ENCODE results near the gene ATAD3C.
A peak's percentile ranks its signal among the peaks of the same experiment; 100 is the strongest.
"Not testable (repeated sequence)": the region's sequence is repeated elsewhere in the genome, so short reads cannot be mapped to it uniquely, and the experiment has no call there.

Gene ATAD3C

GRCh38 chr1:1472053-1472876 is 22.8 kb downstream of the ATAD3C start:
- not testable (repeated sequence) for H3K27me3 ChIP-seq (ENCODE audit: insufficient read depth, low read length); H3K36me3 ChIP-seq (ENCODE audit: insufficient read depth, low read depth, low read length); H3K27ac ChIP-seq (ENCODE audit: low read length); H3K4me1 ChIP-seq (ENCODE audit: insufficient read depth, low read length); H3K9me3 ChIP-seq (ENCODE audit: insufficient read depth, low read depth, low read length)
- Histone ChIP-seq H3K4me3 (ENCODE audit: low read length) (peak overlapping the region; percentile 81), H3K9ac (ENCODE audit: low read depth, low read length) (peak overlapping the region; percentile 73)

GRCh38 chr1:1476011-1476410 is 26.5 kb downstream of the ATAD3C start:
- not testable (repeated sequence) for H3K27ac ChIP-seq (ENCODE audit: low read length); H3K9ac ChIP-seq (ENCODE audit: low read depth, low read length); H3K4me1 ChIP-seq (ENCODE audit: insufficient read depth, low read length); H3K9me3 ChIP-seq (ENCODE audit: insufficient read depth, low read depth, low read length); H3K4me3 ChIP-seq (ENCODE audit: low read length); H3K27me3 ChIP-seq (ENCODE audit: insufficient read depth, low read length)
- H3K36me3 ChIP-seq (ENCODE audit: insufficient read depth, low read depth, low read length) = peaks cover 25% of the 10 kb centered on the region

- H3K9me3 ChIP-seq (ENCODE audit: insufficient read depth, low read depth, low read length) = no peaks in the 10 kb centered on the region
- no peak overlapping the region for H3K27ac ChIP-seq (ENCODE audit: low read length)
- H3K9ac ChIP-seq (ENCODE audit: low read depth, low read length) = no peak overlapping the region
- no peaks in the 10 kb centered on the region for H3K27me3 ChIP-seq (ENCODE audit: insufficient read depth, low read length)
- H3K36me3 ChIP-seq (ENCODE audit: insufficient read depth, low read depth, low read length) = peaks cover 28% of the 10 kb centered on the region
- no peak overlapping the region for H3K4me3 ChIP-seq (ENCODE audit: low read length)
- H3K4me1 ChIP-seq (ENCODE audit: insufficient read depth, low read length) = no peaks in the 10 kb centered on the region
These were observed 27.7 kb downstream of the ATAD3C start for GRCh38 chr1:1477206-1477605.

GRCh38 chr1:1479547-1480487 is 30.3 kb downstream of the ATAD3C start:
- Histone ChIP-seq H3K9me3 (ENCODE audit: insufficient read depth, low read depth, low read length) (no peaks in the 10 kb centered on the region), H3K4me1 (ENCODE audit: insufficient read depth, low read length) (no peaks in the 10 kb centered on the region), H3K27ac (ENCODE audit: low read length) (no peak overlapping the region), H3K9ac (ENCODE audit: low read depth, low read length) (no peak overlapping the region), H3K27me3 (ENCODE audit: insufficient read depth, low read length) (no peaks in the 10 kb centered on the region), H3K4me3 (ENCODE audit: low read length) (no peak overlapping the region), H3K36me3 (ENCODE audit: insufficient read depth, low read depth, low read length) (peaks cover 50% of the 10 kb centered on the region)

- H3K36me3 ChIP-seq (ENCODE audit: insufficient read depth, low read depth, low read length) = peaks cover 50% of the 10 kb centered on the region
These were observed 31.0 kb downstream of the ATAD3C start for GRCh38 chr1:1480488-1480867.

GRCh38 chr1:1481811-1482210 is 32.3 kb downstream of the ATAD3C start:
- not testable (repeated sequence) for H3K9me3 ChIP-seq (ENCODE audit: insufficient read depth, low read depth, low read length); H3K9ac ChIP-seq (ENCODE audit: low read depth, low read length); H3K27me3 ChIP-seq (ENCODE audit: insufficient read depth, low read length); H3K4me3 ChIP-seq (ENCODE audit: low read length); H3K27ac ChIP-seq (ENCODE audit: low read length); H3K4me1 ChIP-seq (ENCODE audit: insufficient read depth, low read length)
- H3K36me3 ChIP-seq (ENCODE audit: insufficient read depth, low read depth, low read length) = peaks cover 50% of the 10 kb centered on the region

More at GRCh38 chr1:1480488-1480867, 31.0 kb downstream of the ATAD3C start:
- H3K9ac ChIP-seq (ENCODE audit: low read depth, low read length); H3K27me3 ChIP-seq (ENCODE audit: insufficient read depth, low read length); H3K27ac ChIP-seq (ENCODE audit: low read length); H3K4me1 ChIP-seq (ENCODE audit: insufficient read depth, low read length); H3K9me3 ChIP-seq (ENCODE audit: insufficient read depth, low read depth, low read length); H3K4me3 ChIP-seq (ENCODE audit: low read length): not testable (repeated sequence)

- H3K27ac ChIP-seq (ENCODE audit: low read length) = no peak overlapping the region
- no peak overlapping the region for H3K9ac ChIP-seq (ENCODE audit: low read depth, low read length)
- H3K9me3 ChIP-seq (ENCODE audit: insufficient read depth, low read depth, low read length) = no peaks in the 10 kb centered on the region
- H3K36me3 ChIP-seq (ENCODE audit: insufficient read depth, low read depth, low read length) = peaks cover 53% of the 10 kb centered on the region
- no peaks in the 10 kb centered on the region for H3K27me3 ChIP-seq (ENCODE audit: insufficient read depth, low read length)
- H3K4me1 ChIP-seq (ENCODE audit: insufficient read depth, low read length) = no peaks in the 10 kb centered on the region
- H3K4me3 ChIP-seq (ENCODE audit: low read length) = no peak overlapping the region
These were observed 33.4 kb downstream of the ATAD3C start for GRCh38 chr1:1482856-1483255.

- Histone ChIP-seq H3K27me3 (ENCODE audit: insufficient read depth, low read length) (no peaks in the 10 kb centered on the region), H3K27ac (ENCODE audit: low read length) (no peak overlapping the region), H3K4me3 (ENCODE audit: low read length) (no peak overlapping the region), H3K36me3 (ENCODE audit: insufficient read depth, low read depth, low read length) (peaks cover 56% of the 10 kb centered on the region), H3K9ac (ENCODE audit: low read depth, low read length) (no peak overlapping the region), H3K4me1 (ENCODE audit: insufficient read depth, low read length) (no peaks in the 10 kb centered on the region), H3K9me3 (ENCODE audit: insufficient read depth, low read depth, low read length) (no peaks in the 10 kb centered on the region)
These were observed 34.2 kb downstream of the ATAD3C start for GRCh38 chr1:1483714-1484113.

GRCh38 chr1:1484976-1485750 is 35.7 kb downstream of the ATAD3C start:
- H3K4me3 ChIP-seq (ENCODE audit: low read length); H3K9ac ChIP-seq (ENCODE audit: low read depth, low read length); H3K27me3 ChIP-seq (ENCODE audit: insufficient read depth, low read length); H3K4me1 ChIP-seq (ENCODE audit: insufficient read depth, low read length); H3K27ac ChIP-seq (ENCODE audit: low read length); H3K9me3 ChIP-seq (ENCODE audit: insufficient read depth, low read depth, low read length): not testable (repeated sequence)
- H3K36me3 ChIP-seq (ENCODE audit: insufficient read depth, low read depth, low read length) = peaks cover 59% of the 10 kb centered on the region

GRCh38 chr1:1485755-1486317 is 36.3 kb downstream of the ATAD3C start:
- not testable (repeated sequence) for H3K4me1 ChIP-seq (ENCODE audit: insufficient read depth, low read length); H3K27me3 ChIP-seq (ENCODE audit: insufficient read depth, low read length); H3K27ac ChIP-seq (ENCODE audit: low read length); H3K9ac ChIP-seq (ENCODE audit: low read depth, low read length); H3K9me3 ChIP-seq (ENCODE audit: insufficient read depth, low read depth, low read length); H3K4me3 ChIP-seq (ENCODE audit: low read length)
- peaks cover 61% of the 10 kb centered on the region for H3K36me3 ChIP-seq (ENCODE audit: insufficient read depth, low read depth, low read length)

- Histone ChIP-seq H3K4me3 (ENCODE audit: low read length) (no peak overlapping the region), H3K9ac (ENCODE audit: low read depth, low read length) (no peak overlapping the region), H3K27ac (ENCODE audit: low read length) (no peak overlapping the region), H3K36me3 (ENCODE audit: insufficient read depth, low read depth, low read length) (peaks cover 68% of the 10 kb centered on the region), H3K9me3 (ENCODE audit: insufficient read depth, low read depth, low read length) (peaks cover 4% of the 10 kb centered on the region; the same call in 1 of the 2 replicates), H3K4me1 (ENCODE audit: insufficient read depth, low read length) (no peaks in the 10 kb centered on the region), H3K27me3 (ENCODE audit: insufficient read depth, low read length) (no peaks in the 10 kb centered on the region)
These were observed 38.2 kb downstream of the ATAD3C start for GRCh38 chr1:1487701-1488100.

Measured in iPS-20b (cell line).